Neural progenitor cell (in vitro differentiated cells): ENCODE results near the gene HOXC4. TPM values are rescaled to one million over a fixed set of nuclear protein-coding genes. Genes with fewer than 3 reads are reported as not detected.

ENCODE experiments used
- DNase-seq: peaks from one replicate; pipeline ENCODE4 v3.0.0-alpha.2; 2016; ENCODE audit warnings: low spot score
- H2AFZ ChIP-seq: fragments of 200-600 bp; sonication (generic); replicated peaks from 2 replicates; pipeline ENCODE4 v1.6.1; 2016; ENCODE audit warnings: antibody characterized with exemption
- H3F3A ChIP-seq: fragments of 200-600 bp; sonication (generic); 2 replicates; pipeline ENCODE4 v1.6.1; 2016; ENCODE audit warnings: antibody characterized with exemption, low read depth
- H3K27ac ChIP-seq: fragments of 200-600 bp; sonication (generic); 2 replicates; pipeline ENCODE4 v1.5.1; 2016; ENCODE audit warnings: mild to moderate bottlenecking
- H3K27me3 ChIP-seq: fragments of 200-600 bp; sonication (generic); 2 replicates; pipeline ENCODE4 v1.6.1; 2016; ENCODE audit warnings: mild to moderate bottlenecking, moderate library complexity
- H3K36me3 ChIP-seq: fragments of 200-600 bp; sonication (generic); 2 replicates; pipeline ENCODE4 v1.5.1; 2016
- H3K4me1 ChIP-seq: fragments of 200-600 bp; sonication (generic); 2 replicates; pipeline ENCODE4 v1.6.1; 2016; ENCODE audit warnings: mixed run types
- H3K4me2 ChIP-seq: fragments of 200-600 bp; sonication (generic); 2 replicates; pipeline ENCODE4 v1.6.1; 2016
- H3K4me3 ChIP-seq: fragments of 200-600 bp; sonication (generic); 2 replicates; pipeline ENCODE4 v1.5.1; 2016
- H3K79me2 ChIP-seq: fragments of 200-600 bp; sonication (generic); 2 replicates; pipeline ENCODE4 v1.6.1; 2016; ENCODE audit warnings: low read depth
- H3K9ac ChIP-seq: fragments of 200-600 bp; sonication (generic); 2 replicates; pipeline ENCODE4 v1.6.1; 2016
- H3K9me3 ChIP-seq: fragments of 200-600 bp; sonication (generic); 2 replicates; pipeline ENCODE4 v1.5.1; 2016; ENCODE audit warnings: low read depth
- H4K20me1 ChIP-seq: fragments of 200-600 bp; sonication (generic); 2 replicates; pipeline ENCODE4 v1.6.1; 2016; ENCODE audit warnings: low read depth
- H3K27ac Mint-ChIP-seq: 3 replicates; pipeline ENCODE4 v1.8.0; 2021; ENCODE audit warnings: mixed read lengths
- H3K27me3 Mint-ChIP-seq: 2 replicates; pipeline ENCODE4 v1.8.0; 2022; ENCODE audit warnings: low read depth, mild to moderate bottlenecking, inconsistent platforms, moderate library complexity, mixed read lengths; ENCODE audit not compliant: insufficient read depth
- H3K36me3 Mint-ChIP-seq: 3 replicates; pipeline ENCODE4 v1.8.0; 2021; ENCODE audit warnings: mixed read lengths
- H3K4me1 Mint-ChIP-seq: 3 replicates; pipeline ENCODE4 v1.8.0; 2021; ENCODE audit warnings: mixed read lengths
- H3K4me3 Mint-ChIP-seq: 3 replicates; pipeline ENCODE4 v1.8.0; 2021; ENCODE audit warnings: mild to moderate bottlenecking, moderate library complexity, mixed read lengths
- H3K9me3 Mint-ChIP-seq: 3 replicates; pipeline ENCODE4 v1.8.0; 2020; ENCODE audit warnings: mixed read lengths
- EZH2 ChIP-seq: fragments of 200-600 bp; sonication (generic); IDR thresholded peaks from 2 replicates; pipeline ENCODE4 v1.6.1; 2017; ENCODE audit warnings: antibody characterized with exemption, mild to moderate bottlenecking, moderate library complexity
- EZH2phosphoT487 ChIP-seq: fragments of 200-600 bp; sonication (generic); IDR thresholded peaks from 2 replicates; pipeline ENCODE4 v1.6.1; 2017; ENCODE audit warnings: antibody characterized with exemption
- total RNA-seq: library from RNA; depleted of rRNA; stranded (reverse); fragments of >200 nt; gene quantifications from 2 replicates; pipeline ENCODE4 v1.2.3, GENCODE V29; 2015; ENCODE audit warnings: low replicate concordance
- TF ChIP-seq, protein P1 (sequence below): fragments of 200-600 bp; sonication (generic); IDR thresholded peaks from 2 replicates; pipeline ENCODE4 v1.5.1; 2017; ENCODE audit warnings: antibody characterized with exemption, mild to moderate bottlenecking

HOXC4 gene
- total RNA-seq, 1 donor from 2014 or later, result not detected

DNA sequence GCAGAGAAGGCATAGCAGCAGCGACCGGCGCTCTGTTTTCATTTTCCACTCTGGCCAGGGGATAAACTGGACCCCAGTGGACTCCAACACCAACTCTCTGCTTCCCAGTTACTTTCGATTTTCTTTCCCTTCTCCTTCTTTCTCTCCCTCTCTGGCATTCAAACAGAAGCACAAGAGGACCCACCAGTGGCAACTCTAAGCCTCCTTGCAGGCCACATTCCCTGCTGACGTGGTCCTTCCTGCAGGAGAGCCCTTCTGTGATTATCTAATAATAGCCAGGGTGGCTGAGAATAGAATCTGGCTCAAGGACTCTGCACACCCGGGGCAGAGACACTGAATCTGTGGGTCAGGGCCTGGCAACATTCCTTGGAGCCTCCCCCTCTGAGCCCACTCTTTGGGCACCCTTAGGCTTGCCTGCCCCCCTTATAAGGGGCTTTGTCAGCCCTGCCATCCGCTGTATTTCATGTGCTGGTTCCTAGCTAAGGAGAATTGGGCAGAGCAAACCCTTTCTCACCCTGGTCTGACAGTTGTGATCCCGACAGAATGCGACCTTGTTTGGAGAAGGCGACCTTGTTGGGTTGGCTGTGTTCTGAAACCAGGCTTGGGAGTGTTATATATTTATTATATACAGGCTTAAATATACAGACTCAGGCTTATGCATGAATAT lies 33.6 kb upstream of the HOXC4 start:
- Histone ChIP-seq H4K20me1 (peaks cover 85% of the 10 kb centered on the region), H3K27ac (no peak overlapping the region), H3K9ac (no peak overlapping the region), H3K79me2 (no peaks in the 10 kb centered on the region), H3K27me3 (peaks cover 100% of the 10 kb centered on the region), H3K9me3 (no peaks in the 10 kb centered on the region), H3K4me1 (no peaks in the 10 kb centered on the region), H3K4me2 (no peak overlapping the region), H3K4me3 (no peak overlapping the region), H3K36me3 (no peaks in the 10 kb centered on the region), H3F3A (no peaks in the 10 kb centered on the region), H2AFZ (no peak overlapping the region)
- peak overlapping the region; percentile 10 for H3K4me3 Mint-ChIP-seq
- peaks cover under 1% of the 10 kb centered on the region for H3K9me3 Mint-ChIP-seq
- H3K4me1 Mint-ChIP-seq, result no peaks in the 10 kb centered on the region
- H3K27me3 Mint-ChIP-seq, result peaks cover 89% of the 10 kb centered on the region
- no peaks in the 10 kb centered on the region for H3K36me3 Mint-ChIP-seq
- no peak for TF ChIP-seq EZH2
- TF ChIP-seq, protein P1, sequence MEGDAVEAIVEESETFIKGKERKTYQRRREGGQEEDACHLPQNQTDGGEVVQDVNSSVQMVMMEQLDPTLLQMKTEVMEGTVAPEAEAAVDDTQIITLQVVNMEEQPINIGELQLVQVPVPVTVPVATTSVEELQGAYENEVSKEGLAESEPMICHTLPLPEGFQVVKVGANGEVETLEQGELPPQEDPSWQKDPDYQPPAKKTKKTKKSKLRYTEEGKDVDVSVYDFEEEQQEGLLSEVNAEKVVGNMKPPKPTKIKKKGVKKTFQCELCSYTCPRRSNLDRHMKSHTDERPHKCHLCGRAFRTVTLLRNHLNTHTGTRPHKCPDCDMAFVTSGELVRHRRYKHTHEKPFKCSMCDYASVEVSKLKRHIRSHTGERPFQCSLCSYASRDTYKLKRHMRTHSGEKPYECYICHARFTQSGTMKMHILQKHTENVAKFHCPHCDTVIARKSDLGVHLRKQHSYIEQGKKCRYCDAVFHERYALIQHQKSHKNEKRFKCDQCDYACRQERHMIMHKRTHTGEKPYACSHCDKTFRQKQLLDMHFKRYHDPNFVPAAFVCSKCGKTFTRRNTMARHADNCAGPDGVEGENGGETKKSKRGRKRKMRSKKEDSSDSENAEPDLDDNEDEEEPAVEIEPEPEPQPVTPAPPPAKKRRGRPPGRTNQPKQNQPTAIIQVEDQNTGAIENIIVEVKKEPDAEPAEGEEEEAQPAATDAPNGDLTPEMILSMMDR, result no peak
- no peak for TF ChIP-seq EZH2phosphoT487
- no peak overlapping the region for H3K27ac Mint-ChIP-seq
- DNase-seq, result no peak

- Histone ChIP-seq H2AFZ (no peak overlapping the region), H3K4me2 (no peak overlapping the region), H3K27ac (no peak overlapping the region), H3K27me3 (peaks cover 100% of the 10 kb centered on the region), H3K9ac (no peak overlapping the region), H3K79me2 (no peaks in the 10 kb centered on the region), H3K4me1 (no peaks in the 10 kb centered on the region), H3F3A (no peaks in the 10 kb centered on the region), H3K9me3 (no peaks in the 10 kb centered on the region), H3K36me3 (no peaks in the 10 kb centered on the region), H4K20me1 (peaks cover 85% of the 10 kb centered on the region), H3K4me3 (no peak overlapping the region)
- Mint-ChIP-seq H3K4me3 (no peak overlapping the region), H3K4me1 (no peaks in the 10 kb centered on the region), H3K36me3 (no peaks in the 10 kb centered on the region), H3K27ac (no peak overlapping the region), H3K27me3 (peaks cover 89% of the 10 kb centered on the region), H3K9me3 (no peaks in the 10 kb centered on the region)
- TF ChIP-seq EZH2phosphoT487 (no peak), EZH2 (no peak)
- TF ChIP-seq, protein P1, result no peak
- DNase-seq, result no peak
Observed at GRCh38 chr12:54020591-54021405, 32.8 kb upstream of the HOXC4 start.

DNA sequence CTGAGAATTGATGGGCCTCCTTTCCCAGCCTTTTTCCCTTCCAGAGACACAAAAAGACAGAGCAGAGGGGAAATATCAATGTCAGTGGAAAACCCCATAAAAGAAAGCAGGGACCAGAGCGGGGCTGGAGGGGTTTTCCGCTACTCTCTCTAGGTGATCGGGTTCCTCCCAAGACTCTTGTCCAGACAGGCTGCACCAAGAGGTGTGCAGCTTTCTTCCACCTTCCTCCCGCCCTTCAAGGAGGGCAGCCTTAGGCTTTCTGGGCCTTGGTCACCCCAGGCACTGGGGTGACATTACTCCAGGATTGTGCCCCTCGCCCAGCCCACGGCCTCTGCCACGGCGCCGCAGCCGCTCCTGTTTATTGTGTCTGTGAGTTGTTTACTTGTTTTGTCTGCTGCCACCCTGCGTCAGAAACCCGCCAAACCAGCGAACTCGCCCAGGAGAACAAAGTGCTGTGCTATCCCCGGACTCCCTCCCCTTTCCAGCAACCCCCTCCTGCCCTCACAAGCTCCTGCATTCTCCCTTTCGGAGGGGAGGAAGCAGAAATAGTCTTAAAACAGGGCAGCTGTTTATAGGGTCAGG lies 32.1 kb upstream of the HOXC4 start:
- H3F3A ChIP-seq, result no peaks in the 10 kb centered on the region

More for the DNA sequence above, 32.1 kb upstream of the HOXC4 start:
- TF ChIP-seq EZH2, result peak; percentile 93
- TF ChIP-seq EZH2phosphoT487, result peak; percentile 92
- TF ChIP-seq, protein P1, result peak; percentile 45
- Histone ChIP-seq H3K27ac (no peak overlapping the region), H3K79me2 (no peaks in the 10 kb centered on the region), H3K36me3 (no peaks in the 10 kb centered on the region), H3K9ac (no peak overlapping the region), H3K4me2 (no peak overlapping the region), H4K20me1 (peaks cover 88% of the 10 kb centered on the region), H2AFZ (no peak overlapping the region), H3K4me1 (no peaks in the 10 kb centered on the region), H3K4me3 (no peak overlapping the region), H3K9me3 (no peaks in the 10 kb centered on the region), H3K27me3 (peaks cover 100% of the 10 kb centered on the region)
- peaks cover 89% of the 10 kb centered on the region for H3K27me3 Mint-ChIP-seq
- H3K9me3 Mint-ChIP-seq, result no peaks in the 10 kb centered on the region
- H3K4me3 Mint-ChIP-seq, result no peak overlapping the region
- peak; percentile 74 for DNase-seq
- H3K36me3 Mint-ChIP-seq, result no peaks in the 10 kb centered on the region
- H3K27ac Mint-ChIP-seq, result no peak overlapping the region
- H3K4me1 Mint-ChIP-seq, result no peaks in the 10 kb centered on the region
